Anterior cingulate cortex (tissue), 58 donors: Measurements from ENCODE around the gene VIPR1.
A peak's percentile ranks its signal among the peaks of the same experiment; 100 is the strongest.

Experiments used
- DNase-seq, 58 donors: peaks; one replicate each; lab custom pipeline; 2025; lab: John Stamatoyannopoulos, UW

Gene VIPR1, protein sequence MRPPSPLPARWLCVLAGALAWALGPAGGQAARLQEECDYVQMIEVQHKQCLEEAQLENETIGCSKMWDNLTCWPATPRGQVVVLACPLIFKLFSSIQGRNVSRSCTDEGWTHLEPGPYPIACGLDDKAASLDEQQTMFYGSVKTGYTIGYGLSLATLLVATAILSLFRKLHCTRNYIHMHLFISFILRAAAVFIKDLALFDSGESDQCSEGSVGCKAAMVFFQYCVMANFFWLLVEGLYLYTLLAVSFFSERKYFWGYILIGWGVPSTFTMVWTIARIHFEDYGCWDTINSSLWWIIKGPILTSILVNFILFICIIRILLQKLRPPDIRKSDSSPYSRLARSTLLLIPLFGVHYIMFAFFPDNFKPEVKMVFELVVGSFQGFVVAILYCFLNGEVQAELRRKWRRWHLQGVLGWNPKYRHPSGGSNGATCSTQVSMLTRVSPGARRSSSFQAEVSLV

DNA sequence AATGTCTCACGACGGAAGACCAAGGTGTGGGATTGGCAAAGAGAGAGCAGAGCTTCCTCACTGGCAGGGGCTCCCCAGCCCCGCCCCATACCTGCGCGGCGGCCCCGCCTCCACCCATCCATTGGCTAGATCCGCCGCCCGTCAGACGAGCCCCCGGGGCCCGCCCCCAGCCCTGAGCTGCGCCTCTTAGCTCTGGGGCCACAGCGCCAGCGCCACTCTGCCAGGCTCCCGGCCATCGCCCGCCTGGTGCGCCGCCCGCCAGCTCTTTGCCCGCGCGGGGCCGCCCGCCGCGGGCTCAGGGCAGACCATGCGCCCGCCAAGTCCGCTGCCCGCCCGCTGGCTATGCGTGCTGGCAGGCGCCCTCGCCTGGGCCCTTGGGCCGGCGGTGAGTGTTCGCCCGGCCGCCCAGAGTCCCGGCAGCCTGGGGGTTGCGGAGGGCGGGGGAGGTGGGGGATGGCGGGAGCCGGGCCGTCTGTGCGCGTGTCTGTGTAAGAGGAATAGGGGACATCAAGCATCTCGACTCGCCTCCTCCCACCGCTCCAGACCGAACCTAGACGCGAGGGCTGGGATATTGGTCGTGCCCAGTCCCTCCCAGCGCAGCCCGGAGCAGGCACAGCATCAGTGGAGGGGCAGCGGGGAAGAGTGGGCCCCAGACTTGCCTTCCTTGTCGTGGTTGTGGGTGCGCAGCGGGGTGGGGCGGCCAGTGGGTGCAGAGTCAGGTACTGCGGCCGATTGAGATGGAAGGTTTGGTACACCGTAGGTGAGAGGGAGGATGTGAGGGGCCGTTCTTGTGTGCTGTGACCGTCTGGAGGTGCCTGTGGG, at the start of gene VIPR1:
TSS of gene VIPR1 (plus strand) at position 215 of the 822 bp plus-strand sequence. CDS start at position 308, 93 bp downstream.
- peak in 52 of 58 donors; percentile 35 to 89 (median 72) for DNase-seq

DNA sequence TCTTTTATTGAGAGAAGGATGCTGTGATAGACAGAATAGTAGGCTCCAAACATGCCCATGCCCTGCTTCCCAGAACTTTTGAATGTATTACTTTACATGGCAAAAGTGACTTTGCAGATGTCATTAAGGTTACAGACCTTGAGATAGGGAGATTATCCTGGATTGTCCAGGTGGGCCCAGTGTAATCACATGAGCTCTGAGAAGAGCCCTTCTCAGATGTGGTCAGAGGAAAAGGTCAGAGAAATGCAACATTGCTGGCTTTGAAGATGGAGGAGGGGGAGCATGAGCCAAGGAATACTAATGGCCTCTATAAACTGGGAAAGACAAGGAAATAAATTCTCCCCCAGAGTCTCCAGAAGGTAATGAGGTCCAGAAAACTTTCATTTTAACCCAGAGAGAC, 46.2 kb upstream of the VIPR1 start:
- DNase-seq = no peak

DNA sequence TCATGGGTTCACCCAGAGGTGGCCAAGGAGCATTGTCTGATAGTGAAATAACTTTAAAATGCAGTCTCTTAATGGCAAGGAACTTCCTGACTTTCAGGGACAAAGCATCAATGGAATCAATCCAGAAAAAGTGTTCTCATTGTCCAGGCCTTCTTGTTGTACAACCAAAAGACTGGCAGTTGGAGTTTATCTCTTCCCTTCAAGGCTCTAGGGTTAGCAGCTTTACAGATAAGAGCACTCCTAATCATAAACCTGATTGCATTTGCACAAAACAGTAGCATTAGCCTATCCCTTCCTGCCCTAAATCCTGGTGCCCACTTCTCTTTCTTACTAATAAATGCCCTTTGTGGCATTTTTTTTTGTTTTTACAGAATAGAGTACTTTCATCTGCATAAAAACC, 43.3 kb upstream of the VIPR1 start:
- DNase-seq = no peak

DNA sequence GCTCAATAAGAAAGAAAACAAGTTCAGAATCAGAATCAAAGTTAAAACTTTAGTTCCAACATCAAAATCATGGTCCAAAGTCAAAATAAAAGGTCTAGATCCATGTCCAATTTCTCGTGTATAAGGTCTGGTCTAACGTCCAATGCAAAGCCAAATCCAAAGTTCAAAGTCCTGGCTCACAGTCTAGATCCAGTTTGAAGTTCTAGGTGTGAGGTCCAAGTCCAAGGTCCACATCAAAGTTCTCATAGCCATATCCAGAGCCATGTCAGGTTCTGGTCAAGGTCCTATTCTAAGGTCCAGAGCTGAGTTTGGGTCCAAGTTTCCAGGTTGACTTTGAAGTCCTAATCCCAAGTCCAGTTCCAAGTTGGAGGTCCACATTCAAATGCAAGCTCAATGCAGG, 40.7 kb upstream of the VIPR1 start:
- no peak for DNase-seq

DNA sequence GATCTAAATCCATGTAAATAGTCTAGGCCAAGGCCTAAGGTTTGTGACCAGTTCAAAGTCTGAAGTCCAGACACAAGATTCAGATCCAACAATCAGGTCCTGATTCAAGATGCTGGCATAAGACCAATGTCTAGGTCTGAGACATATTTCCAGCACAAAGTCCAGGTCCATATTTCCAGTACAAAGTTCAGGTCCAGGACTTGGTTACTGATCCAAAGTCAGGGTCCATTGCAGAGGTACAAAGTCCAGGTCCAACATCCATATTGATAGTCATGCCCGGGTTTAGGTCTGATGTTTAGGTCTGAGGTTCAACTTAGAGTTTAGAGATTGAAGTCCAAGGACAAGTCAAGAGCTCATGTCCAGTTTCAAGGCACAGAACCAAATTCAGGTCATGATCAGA, 39.4 kb upstream of the VIPR1 start:
- DNase-seq = no peak

DNA sequence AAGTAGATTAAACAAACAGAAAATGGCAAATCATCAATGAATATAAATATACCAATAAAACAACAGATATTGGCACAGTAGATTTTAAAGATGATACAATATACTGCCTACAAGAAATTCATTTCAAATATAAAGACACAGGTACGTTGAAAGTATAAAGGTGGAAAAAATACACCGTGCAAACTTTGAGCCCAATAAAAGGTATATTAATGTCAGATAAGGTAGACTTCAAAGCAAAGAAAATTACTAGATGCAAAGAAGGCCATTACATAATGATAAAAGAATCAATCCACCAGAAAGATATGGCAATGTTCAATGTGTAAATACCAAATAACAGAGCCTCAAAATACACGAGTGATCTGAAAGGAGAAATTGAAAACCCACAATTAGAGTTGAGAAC, 34.3 kb upstream of the VIPR1 start:
- DNase-seq = no peak

DNA sequence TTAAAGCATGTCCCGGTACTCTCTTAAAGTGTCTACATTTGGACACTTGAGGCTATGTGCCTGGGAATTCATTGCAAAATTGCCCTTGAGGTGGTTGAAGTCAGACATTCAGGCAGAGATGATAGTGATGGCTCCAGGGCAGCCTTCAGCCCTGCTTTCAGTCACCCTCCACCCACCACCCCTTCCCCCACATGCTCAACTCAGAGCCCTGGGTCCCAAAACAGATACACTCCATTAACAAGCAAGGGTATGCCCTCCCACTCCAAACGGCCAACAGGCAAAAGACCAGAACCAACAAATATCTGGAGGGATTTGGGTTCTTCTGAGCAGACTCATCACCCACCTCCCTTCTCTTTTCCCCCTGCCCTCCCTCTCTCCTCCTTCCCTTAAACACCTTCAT, 29.9 kb upstream of the VIPR1 start:
- DNase-seq = no peak

DNA sequence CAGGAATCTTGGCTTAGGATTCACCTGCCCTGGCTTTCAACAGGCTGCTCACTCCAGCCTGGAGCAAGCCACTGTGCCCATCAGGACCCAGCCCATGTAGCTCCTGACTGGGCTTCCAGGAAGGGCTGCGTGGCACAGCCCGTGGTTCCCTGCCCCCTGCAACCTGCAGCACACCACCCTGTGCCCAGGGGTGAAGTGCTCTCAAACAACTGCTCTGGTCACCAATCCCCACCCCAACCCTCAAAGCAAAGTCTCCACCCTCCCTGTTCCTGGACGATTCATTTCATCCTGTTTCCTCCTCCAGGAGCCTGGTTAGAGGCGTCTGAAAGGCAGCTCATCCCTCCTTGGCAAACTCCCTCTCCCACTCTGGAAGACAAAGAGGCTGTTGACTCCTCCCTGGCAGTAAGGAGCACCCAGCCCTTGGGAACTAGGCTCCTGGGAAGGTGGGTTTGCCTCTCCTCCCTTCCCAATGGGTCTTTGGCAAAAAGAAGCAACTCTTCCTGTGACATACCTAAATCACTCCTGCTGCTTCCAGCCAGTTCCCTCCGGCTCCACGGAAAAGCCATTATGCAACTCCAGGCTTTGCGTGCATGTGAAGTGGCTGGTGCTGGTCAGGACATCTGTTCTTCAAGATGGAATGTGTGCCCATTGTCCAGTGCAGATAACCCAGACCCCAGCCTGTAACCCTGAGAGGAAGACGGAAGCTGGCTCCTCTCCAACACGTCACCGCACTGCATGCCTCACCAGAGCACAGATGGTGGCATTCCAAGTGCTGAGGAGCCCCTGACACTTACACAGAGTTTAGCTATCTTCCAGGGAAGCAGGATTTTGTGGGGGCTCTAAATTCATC, 29.1 kb upstream of the VIPR1 start:
- DNase-seq = peak in 3 of 58 donors; percentile 34 to 53 (median 36)

DNA sequence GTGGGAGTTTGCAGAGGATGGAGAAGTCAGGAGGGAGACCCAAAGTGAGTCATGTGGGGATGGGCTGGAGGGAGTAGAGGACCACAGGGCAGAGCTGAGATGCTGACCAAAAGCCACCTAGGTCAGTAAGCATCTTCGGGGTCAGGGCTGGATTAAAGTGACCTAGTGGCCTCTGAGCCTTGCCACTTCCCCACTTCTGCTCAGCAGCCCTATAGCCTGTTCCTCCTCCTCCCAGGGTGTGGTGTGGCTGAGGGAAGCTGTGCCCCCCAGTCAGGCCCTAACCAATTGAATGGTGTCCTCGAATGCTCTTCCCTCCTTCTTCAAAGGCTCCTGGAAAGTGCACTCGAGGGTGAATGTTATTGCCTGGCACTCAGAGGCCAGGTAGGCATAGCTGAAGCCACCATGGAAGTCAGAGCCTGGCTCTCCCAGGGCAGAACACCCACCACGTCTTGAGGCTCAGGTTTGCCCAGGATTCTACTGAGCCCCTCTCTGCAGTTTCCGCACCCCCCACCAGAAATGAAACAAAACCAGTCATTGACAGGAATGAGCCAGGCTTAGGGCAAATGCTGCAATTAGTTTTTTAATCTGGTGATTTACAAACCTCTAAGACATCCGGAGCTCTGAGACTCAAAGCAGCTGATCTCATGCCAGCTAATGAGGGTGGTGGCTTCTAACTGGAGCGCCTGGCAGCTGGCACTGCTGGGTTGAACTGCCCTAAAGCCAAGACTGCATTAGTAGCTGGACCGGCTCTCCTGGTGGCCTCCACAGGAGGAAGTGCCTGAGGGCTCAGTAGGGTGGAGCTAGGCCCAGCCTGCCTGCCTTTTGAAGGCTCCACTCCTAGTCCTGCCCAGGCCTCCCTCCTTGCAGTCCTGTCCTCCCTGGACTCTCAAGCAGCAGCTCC, 26.0 kb upstream of the VIPR1 start:
- DNase-seq = no peak

DNA sequence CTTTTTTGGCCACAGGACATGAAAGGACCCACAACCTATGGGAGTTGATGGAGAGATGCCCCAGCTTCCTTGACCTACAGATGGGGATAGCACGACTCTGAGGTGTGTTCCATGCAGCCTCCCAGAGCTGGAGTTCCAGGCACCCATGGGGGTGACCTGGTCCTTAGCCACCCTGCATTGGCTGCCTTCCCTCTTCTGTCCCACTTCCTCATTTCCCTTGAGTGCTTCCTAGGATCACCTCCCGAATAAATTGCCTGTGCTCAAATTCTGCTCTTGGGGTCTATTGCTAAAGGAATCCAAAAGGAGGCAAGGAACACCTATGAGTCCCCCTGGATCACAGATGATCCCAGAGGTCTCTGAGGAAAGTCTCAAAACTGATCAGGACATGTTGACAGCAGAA, 24.7 kb upstream of the VIPR1 start:
- DNase-seq = no peak

DNA sequence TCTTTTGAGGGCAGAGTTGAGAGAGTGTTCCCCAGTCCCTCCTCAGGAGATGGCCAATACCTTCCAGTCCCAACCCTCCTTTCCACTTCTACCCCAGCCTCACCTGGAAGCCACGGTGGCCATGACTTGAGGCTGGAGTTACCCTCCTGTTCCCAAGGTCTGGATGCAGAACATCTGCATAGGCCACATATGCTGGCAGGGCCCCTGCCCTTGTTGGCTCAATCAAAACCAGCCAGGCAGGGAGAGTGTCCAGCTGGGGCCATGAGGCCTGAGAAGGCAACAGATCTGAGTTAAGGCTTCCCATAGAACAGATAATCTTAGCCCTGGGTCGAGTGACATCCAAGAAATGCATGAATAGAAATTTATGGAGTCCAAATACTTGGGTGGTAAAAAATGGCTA, 23.6 kb upstream of the VIPR1 start:
- no peak for DNase-seq

DNA sequence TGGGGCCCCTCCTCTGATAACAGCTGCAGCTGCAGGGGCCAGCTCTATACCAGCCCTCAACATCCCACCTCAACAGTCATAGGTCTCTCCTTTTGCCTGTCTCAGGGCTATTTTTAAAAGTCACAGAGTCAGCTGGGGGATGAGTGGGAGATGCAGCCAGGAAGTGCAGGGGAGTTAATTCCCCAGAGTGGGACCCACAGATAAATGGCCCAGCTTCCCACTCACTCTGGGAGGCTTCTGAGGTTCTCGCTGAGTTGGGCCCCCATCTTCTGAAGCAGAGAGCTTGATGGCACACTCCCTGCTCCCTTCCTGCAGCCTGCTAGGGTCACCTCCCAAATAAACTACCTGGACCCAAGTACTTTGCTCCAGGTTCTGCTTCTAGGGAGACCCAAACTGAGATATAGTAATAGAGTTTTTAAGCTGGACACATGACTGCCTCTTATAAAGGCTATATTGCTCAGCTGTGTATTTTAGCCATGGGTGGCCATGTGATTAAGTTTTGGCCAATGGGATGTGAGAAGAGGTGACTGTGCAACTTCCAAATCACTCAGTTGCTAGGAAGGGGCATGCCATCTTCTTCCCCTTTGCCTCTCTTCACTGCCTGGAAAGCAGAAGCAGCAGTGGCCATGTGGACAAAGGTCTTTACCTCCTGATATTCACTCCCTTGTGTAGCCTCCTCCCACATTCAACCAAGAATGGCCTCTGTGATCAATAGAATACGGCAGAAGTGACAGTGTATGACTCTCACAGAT, 15.5 kb upstream of the VIPR1 start:
- no peak for DNase-seq

DNA sequence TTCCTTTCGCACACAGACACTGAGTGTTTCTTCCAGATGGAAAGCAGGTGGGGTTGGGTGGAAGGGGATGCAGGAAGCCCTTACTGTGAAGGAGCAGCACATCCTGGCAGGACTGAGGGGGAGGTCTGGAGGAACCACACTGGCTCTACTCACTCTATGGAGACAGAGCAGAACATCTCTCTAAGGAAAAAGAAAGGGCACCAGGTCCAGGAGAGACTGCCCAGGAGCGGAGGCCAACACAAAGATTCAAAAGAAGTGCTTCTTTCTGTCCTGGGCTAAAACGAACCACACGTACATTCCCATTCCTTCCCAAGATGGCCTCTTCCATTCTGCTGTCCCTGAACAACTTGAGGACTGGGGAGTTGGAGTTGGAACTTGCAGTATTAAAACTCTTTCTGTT, 13.8 kb upstream of the VIPR1 start:
- no peak for DNase-seq

DNA sequence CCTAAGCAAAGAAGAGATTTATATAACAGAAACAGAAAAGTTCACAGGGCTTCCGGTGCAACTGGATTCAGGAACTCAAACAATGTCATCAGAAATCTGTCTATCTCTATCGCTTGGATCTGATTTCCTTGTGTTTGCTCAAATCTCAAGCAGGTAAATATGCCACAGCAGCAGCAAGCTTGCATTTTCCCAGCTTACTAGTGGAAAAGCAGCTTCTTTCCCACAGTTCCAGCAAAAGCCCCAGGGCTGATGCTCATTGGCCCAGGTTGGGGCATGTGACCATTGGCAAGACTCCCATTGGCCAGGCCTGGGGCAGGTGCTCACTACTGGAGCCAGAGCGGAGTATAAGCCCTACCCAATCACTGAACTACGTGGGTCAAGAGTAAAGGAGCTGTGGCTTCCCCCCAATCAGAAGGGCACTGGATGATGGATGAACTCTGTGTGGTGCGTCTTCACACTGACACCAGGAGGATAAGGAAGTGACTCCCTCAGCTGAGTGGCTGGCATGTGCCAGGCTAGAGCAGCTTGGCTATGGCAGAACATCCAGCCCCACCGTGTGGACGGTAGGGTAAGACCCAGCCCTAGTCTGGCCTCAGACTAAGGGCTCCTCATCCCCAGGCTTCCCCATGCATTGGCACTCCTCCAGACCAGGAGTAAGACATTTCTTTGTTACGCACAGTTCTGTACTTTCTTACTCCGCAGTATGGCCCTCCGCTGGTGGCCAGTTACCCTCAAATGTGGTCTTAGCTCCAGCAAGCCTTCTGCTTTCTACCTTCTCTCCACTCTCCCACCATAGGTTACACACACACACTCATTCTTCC, 13.1 kb upstream of the VIPR1 start:
- no peak for DNase-seq

DNA sequence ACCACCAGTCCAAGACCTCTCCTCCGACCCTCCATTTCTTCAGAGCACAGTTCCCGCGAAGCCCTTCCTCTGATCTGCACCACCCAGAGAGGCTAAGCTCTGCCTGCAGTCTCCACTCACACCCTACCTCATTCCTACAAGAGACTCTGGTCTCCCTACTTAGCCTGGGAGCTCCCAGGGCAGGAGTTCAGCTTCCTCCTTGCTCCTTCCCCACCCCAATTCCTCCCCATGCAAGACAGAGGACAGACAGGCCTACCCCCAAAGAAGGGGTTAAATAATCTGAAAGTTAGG, 12.6 kb upstream of the VIPR1 start:
- no peak for DNase-seq

DNA sequence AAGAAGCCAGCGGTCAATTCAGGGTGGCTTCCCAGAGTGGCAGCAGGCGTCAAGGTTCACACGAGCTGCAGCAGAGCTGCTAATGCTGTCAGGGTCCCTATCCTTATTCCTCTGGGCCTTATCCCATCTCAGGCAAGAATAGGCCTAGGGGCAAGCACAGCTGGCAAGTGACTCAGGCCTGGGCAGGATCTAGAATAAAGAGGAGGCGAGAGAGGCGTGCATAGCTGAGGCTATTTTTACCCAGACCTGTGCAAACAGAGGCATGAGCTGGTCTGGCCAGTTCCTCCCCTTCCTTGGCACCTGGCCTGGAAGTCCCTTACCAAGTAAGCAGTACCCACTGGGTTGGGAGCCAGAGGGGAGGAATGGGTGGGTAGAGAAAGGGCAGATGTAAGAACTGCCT, 12.2 kb upstream of the VIPR1 start:
- DNase-seq = peak in 1 of 58 donors; percentile 23

DNA sequence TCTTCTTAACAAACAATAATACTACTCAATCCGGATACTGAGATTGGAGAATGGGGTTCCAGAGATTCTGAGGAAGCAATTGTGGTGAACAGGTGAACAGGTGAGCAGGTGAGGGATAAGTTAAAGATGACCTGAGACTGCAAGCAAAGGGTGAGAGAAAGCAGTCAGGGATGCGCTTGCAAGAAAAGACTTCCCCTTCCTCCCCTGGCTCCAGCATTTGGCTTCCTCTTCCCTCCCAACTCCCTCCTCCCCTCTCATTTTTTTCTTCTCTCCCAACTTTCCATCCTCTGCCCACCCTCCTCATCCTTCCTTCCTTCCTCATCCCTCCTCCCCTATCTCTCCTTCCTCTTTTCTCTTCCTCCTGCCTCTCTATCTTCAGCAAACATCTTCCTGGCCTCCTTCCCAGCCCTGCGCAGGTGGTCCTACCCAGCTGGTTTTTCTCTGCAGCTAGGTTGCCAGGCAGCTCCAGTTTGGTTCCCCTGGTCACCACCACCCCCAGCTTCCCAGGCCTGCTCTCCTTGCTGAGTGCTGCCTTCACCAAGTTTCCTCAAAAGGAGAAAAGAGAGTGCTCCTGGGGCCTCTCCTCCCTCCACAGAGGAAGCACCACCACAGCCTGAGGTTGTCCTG, 10.4 kb upstream of the VIPR1 start:
- DNase-seq = peak in 12 of 58 donors; percentile 23 to 44 (median 36)
